ENCODE measurements around the gene GPR132. TPM values are rescaled to one million over a fixed set of nuclear protein-coding genes. Genes with fewer than 3 reads are reported as not detected.

GPR132 gene
- total and polyA plus RNA-seq, 8 donors = 0.14 to 2.3 (median 0.55) TPM

DNA sequence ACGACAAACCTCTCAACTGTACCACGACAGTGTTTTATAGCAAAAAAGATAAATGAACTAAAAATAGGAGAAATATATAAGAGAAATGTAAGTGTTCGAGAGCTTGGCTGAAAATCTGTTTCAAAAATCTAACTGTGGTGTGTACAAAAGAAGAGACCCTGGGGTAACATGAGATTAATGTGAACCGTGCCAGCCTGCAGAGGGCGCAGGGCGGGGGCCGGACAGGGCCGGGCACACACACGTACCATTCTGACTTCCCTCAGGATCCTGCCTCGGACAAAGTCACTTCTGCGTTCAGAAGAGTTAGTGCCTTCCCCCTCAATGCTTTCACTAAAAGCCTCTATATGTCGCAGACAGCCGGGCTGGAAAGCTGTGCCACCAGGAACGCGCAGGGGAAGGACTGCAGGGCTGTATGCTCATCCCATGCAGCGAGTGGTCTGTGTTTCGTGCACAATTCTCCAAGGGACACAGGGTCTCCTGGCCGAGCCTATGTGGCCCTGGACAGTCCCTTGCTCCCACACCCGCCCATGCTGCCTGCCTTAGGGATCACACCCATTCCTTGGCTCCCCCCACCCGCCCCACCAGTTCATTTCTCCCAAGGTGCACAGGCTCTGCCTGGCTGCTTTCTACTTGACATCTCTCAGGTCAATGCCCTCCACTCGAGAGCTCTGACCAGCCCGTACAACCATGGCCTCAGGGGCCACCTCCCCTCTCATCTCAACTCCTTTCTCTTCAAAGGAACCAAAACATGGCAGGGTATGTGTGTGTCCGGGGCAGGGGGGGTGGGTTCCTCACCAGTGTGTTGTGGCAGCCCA is 52.9 kb downstream of the GPR132 start:
- WGBS, 2 donors = 72 to 76% methylated on average over 23 of the region's 23 CpGs
- Histone ChIP-seq H3K4me1 (no peaks in the 10 kb centered on the region), H3K27ac (no peak overlapping the region), H3K27me3 (no peaks in the 10 kb centered on the region), H3K4me3 (no peak overlapping the region), H3K9me3 (no peaks in the 10 kb centered on the region), H3K36me3 (peaks cover 0 to 7% (median 0%) of the 10 kb centered on the region in 3 donors)
- ATAC-seq = peak in 3 of 4 donors; percentile 55 to 71 (median 60)
- intact Hi-C loops (cut with DNase I) = no loop called here
- no peak for FAIRE-seq
- DNase-seq = no peak
- TF ChIP-seq, protein P1, sequence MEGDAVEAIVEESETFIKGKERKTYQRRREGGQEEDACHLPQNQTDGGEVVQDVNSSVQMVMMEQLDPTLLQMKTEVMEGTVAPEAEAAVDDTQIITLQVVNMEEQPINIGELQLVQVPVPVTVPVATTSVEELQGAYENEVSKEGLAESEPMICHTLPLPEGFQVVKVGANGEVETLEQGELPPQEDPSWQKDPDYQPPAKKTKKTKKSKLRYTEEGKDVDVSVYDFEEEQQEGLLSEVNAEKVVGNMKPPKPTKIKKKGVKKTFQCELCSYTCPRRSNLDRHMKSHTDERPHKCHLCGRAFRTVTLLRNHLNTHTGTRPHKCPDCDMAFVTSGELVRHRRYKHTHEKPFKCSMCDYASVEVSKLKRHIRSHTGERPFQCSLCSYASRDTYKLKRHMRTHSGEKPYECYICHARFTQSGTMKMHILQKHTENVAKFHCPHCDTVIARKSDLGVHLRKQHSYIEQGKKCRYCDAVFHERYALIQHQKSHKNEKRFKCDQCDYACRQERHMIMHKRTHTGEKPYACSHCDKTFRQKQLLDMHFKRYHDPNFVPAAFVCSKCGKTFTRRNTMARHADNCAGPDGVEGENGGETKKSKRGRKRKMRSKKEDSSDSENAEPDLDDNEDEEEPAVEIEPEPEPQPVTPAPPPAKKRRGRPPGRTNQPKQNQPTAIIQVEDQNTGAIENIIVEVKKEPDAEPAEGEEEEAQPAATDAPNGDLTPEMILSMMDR (IDR thresholded peaks at IDR 0.05) = no peak

DNA sequence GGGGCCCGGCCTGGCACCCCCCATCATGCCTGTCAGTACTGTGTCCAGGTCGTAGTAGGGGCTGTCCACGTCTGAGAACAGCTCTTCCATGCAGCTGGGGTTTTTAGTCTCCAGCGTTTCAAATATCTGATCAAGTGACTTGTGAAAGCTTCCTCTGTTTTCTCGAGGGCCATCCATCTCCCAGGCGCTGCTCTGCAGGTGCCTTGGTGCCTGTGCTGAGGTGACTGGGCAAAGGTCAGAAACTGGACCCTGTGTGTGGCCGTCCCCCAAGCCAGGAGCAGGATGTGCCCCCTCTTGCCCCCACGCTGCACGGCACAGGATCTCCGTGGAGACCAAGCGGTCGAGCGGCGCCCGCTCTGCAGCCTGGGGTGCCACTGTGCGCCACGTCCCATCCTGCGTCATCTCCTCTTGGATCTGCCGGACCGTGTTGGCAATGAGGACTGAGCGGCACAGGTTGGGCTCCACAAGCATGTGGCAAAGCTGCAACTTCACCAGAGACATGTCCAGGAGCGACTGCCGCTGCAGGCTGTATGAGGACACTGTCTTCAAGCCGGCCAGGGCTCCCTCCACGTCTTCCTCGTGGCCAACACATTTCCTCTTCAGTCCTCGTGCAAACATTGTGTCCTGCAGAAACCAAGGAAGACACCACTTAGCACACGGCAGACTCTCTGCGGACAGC is 53.8 kb downstream of the GPR132 start:
- H3K27me3 ChIP-seq = no peaks in the 10 kb centered on the region
- peaks cover 0 to 7% (median 0%) of the 10 kb centered on the region in 3 donors for H3K36me3 ChIP-seq
- no peaks in the 10 kb centered on the region for H3K9me3 ChIP-seq
- H3K4me3 ChIP-seq = no peak overlapping the region
- no peaks in the 10 kb centered on the region for H3K4me1 ChIP-seq
- H3K27ac ChIP-seq = no peak overlapping the region
- ATAC-seq (no peak), DNase-seq (no peak), FAIRE-seq (no peak)
- 87 to 88% methylated on average over 29 of the region's 29 CpGs for WGBS, 2 donors
- intact Hi-C loops (cut with DNase I) = no loop called here
- TF ChIP-seq, protein P1 (IDR thresholded peaks at IDR 0.05) = no peak

DNA sequence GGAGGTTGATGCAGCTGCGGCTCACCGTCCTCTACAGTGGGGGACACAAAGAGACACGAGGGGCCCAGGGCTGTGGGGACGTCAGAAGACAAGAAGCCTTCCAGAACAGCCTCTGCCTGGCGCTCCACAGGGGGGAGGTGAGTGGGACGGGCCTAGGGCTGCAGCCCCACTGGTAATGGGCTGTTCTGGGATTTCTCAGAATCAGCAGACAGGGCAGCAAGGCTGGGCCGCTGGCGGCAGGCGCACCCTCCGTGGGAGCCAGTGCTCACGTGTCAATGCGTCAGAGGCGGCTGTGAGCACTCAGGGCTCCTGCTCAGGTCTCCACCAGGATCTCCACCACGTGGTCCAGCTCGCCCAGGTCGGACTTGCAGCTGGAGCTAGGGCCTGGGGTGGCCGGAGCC is 54.3 kb downstream of the GPR132 start:
- H3K36me3 ChIP-seq = peaks cover 0 to 7% (median 0%) of the 10 kb centered on the region in 3 donors
- FAIRE-seq (no peak), DNase-seq (no peak)

DNA sequence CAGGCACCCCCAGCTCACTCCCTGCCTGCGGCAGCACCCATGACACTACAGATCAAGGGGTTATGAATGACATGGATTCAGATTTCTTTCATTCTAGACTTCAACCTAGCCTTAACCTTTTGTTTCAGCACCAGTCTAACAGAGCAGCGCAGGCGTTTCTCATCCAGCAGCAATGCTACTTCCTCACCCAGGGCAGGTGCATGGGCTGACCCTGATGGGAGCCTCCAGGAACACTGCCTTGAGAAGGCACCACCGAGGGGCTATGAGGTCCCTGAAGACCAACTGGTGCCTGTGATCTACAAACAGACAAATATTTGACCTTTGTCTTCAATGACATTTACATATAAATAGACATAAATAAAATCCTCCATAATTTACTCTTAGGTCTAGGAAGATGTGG is 55.1 kb downstream of the GPR132 start:
- WGBS, 2 donors = 79 to 88% methylated on average over 4 of the region's 4 CpGs

More for the DNA sequence above, 54.3 kb downstream of the GPR132 start:
- ATAC-seq = no peak
- no peak overlapping the region for H3K27ac ChIP-seq
- WGBS, 2 donors = 85 to 89% methylated on average over 16 to 17 of the region's 17 CpGs
- intact Hi-C loops (cut with DNase I) = no loop called here
- H3K9me3 ChIP-seq = no peaks in the 10 kb centered on the region
- H3K4me1 ChIP-seq = no peaks in the 10 kb centered on the region
- TF ChIP-seq, protein P1 (IDR thresholded peaks at IDR 0.05) = no peak
- no peak overlapping the region for H3K4me3 ChIP-seq
- H3K27me3 ChIP-seq = no peaks in the 10 kb centered on the region

More for the DNA sequence above, 55.1 kb downstream of the GPR132 start:
- H3K4me1 ChIP-seq = no peaks in the 10 kb centered on the region
- H3K27ac ChIP-seq = no peak overlapping the region
- intact Hi-C loops (cut with DNase I) = no loop called here
- TF ChIP-seq, protein P1 (IDR thresholded peaks at IDR 0.05) = no peak
- DNase-seq = no peak
- H3K27me3 ChIP-seq = no peaks in the 10 kb centered on the region
- FAIRE-seq = no peak
- no peaks in the 10 kb centered on the region for H3K9me3 ChIP-seq
- no peak for ATAC-seq
- no peak overlapping the region for H3K4me3 ChIP-seq
- peaks cover 0 to 7% (median 0%) of the 10 kb centered on the region in 3 donors for H3K36me3 ChIP-seq

Data from pancreas (tissue), 10 donors.